IMR-90 (cell line): ENCODE results near the gene DCDC2. TPM values are rescaled to one million over a fixed set of nuclear protein-coding genes. Genes with fewer than 3 reads are reported as not detected.
"Not testable (repeated sequence)": the region's sequence is repeated elsewhere in the genome, so short reads cannot be mapped to it uniquely, and the experiment has no call there.

Experiments used
- ATAC-seq: fragments of 200-7000 bp; cut with Tn5 transposase; 2 replicates; pipeline ENCODE4 v1.9.1; 2020; ENCODE audit warnings: low read depth, mild to moderate bottlenecking, moderate library complexity
- BruUV-seq: library from RNA; stranded (reverse); fragments of 400-500 nt; replicated peaks from 2 replicates; lab custom pipeline; 2021; lab: Mats Ljungman, UMichigan
- CTCF ChIA-PET: fragments of 300-600 bp; formaldehyde crosslinking; extraction: SDS; loops from one replicate; lab custom pipeline; 2021; ENCODE audit warnings: antibody characterized with exemption; lab: Yijun Ruan, JAX
- POLR2A ChIA-PET: fragments of 300-600 bp; sonication (Branson Sonifier 250); formaldehyde crosslinking; loops from one replicate; lab custom pipeline; 2022; ENCODE audit warnings: antibody characterized with exemption; ENCODE audit not compliant: unreplicated experiment; lab: Charles Lee
- DNase-seq: peaks from one replicate; pipeline ENCODE4 v3.0.0; 2013
- H2AFZ ChIP-seq: replicated peaks from 2 replicates; pipeline ENCODE3; 2013; ENCODE audit warnings: low read length, mild to moderate bottlenecking; ENCODE audit not compliant: poor library complexity
- H2AK5ac ChIP-seq: 2 replicates; pipeline ENCODE4 v1.6.1; 2013; ENCODE audit warnings: low read depth, low read length, inconsistent platforms
- H2AK9ac ChIP-seq: replicated peaks from 2 replicates; pipeline ENCODE3; 2013; ENCODE audit warnings: mild to moderate bottlenecking, low read depth, low read length, moderate library complexity; ENCODE audit not compliant: poor library complexity
- H2BK120ac ChIP-seq: 2 replicates; pipeline ENCODE4 v1.6.1; 2013; ENCODE audit warnings: low read depth, low read length, inconsistent platforms
- H2BK15ac ChIP-seq: 3 replicates; pipeline ENCODE4 v1.6.1; 2013; ENCODE audit warnings: low read depth, low read length, inconsistent platforms
- H2BK20ac ChIP-seq: 2 replicates; pipeline ENCODE4 v1.6.1; 2013; ENCODE audit warnings: low read depth, mild to moderate bottlenecking, inconsistent platforms, low read length, moderate library complexity
- H2BK5ac ChIP-seq: 2 replicates; pipeline ENCODE4 v1.6.1; 2013; ENCODE audit warnings: mild to moderate bottlenecking, low read depth, low read length, inconsistent platforms; ENCODE audit not compliant: poor library complexity, severe bottlenecking
- H3K14ac ChIP-seq: replicated peaks from 2 replicates; pipeline ENCODE4 v1.6.1; 2013; ENCODE audit warnings: low read depth, low read length, inconsistent platforms
- H3K18ac ChIP-seq: 2 replicates; pipeline ENCODE4 v1.6.1; 2013; ENCODE audit warnings: low read depth, low read length, control low read depth
- H3K23ac ChIP-seq: 2 replicates; pipeline ENCODE4 v1.6.1; 2013; ENCODE audit warnings: low read depth, low read length, inconsistent platforms
- H3K27ac ChIP-seq: 2 replicates; pipeline ENCODE4 v1.5.1; 2013; ENCODE audit warnings: mild to moderate bottlenecking, control low read depth, low read length; ENCODE audit not compliant: insufficient read depth
- H3K27me3 ChIP-seq: 2 replicates; pipeline ENCODE4 v1.6.1; 2013; ENCODE audit warnings: low read length; ENCODE audit not compliant: control insufficient read depth, insufficient read depth
- H3K36me3 ChIP-seq: 2 replicates; pipeline ENCODE4 v1.6.1; 2013; ENCODE audit warnings: low read length, mixed read lengths; ENCODE audit not compliant: control insufficient read depth, insufficient read depth
- H3K4ac ChIP-seq: 2 replicates; pipeline ENCODE4 v1.6.1; 2013; ENCODE audit warnings: low read depth, low read length, inconsistent platforms
- H3K4me1 ChIP-seq: 2 replicates; pipeline ENCODE4 v1.6.1; 2013; ENCODE audit warnings: low read length, mixed read lengths; ENCODE audit not compliant: control insufficient read depth, insufficient read depth
- H3K4me2 ChIP-seq: 2 replicates; pipeline ENCODE4 v1.6.1; 2013; ENCODE audit warnings: low read depth, mild to moderate bottlenecking, control low read depth, low read length, moderate library complexity
- H3K4me3 ChIP-seq: 2 replicates; pipeline ENCODE4 v1.5.1; 2013; ENCODE audit warnings: low read depth, mild to moderate bottlenecking, control low read depth, low read length, moderate library complexity; ENCODE audit not compliant: insufficient read depth
- H3K56ac ChIP-seq: 2 replicates; pipeline ENCODE4 v1.6.1; 2013; ENCODE audit warnings: low read length, inconsistent platforms; ENCODE audit not compliant: insufficient read depth; ENCODE audit errors: extremely low read depth
- H3K79me1 ChIP-seq, 2 experiments: 2 replicates each; pipeline ENCODE4 v1.6.1; 2013; ENCODE audit warnings: low read length in 2 of 2, inconsistent platforms in 1 of 2, low read depth in 1 of 2
- H3K9ac ChIP-seq: 2 replicates; pipeline ENCODE4 v1.6.1; 2013; ENCODE audit warnings: low read depth, low read length, control low read depth
- H3K9me1 ChIP-seq: 2 replicates; pipeline ENCODE4 v1.6.1; 2013; ENCODE audit warnings: low read length, inconsistent platforms; ENCODE audit not compliant: insufficient read depth
- H3K9me3 ChIP-seq: 2 replicates; pipeline ENCODE4 v1.6.1; 2013; ENCODE audit warnings: low read length; ENCODE audit not compliant: control insufficient read depth, insufficient read depth
- H4K20me1 ChIP-seq: 2 replicates; pipeline ENCODE4 v1.6.1; 2013; ENCODE audit warnings: low read length, inconsistent platforms; ENCODE audit not compliant: insufficient read depth
- H4K5ac ChIP-seq: 2 replicates; pipeline ENCODE4 v1.6.1; 2013; ENCODE audit warnings: mild to moderate bottlenecking, low read depth, low read length, control low read depth
- H4K8ac ChIP-seq, 2 experiments: 2 replicates each; pipeline ENCODE4 v1.6.1; 2013; ENCODE audit warnings: low read depth in 2 of 2, low read length in 2 of 2, control low read depth in 1 of 2, inconsistent platforms in 1 of 2
- H4K91ac ChIP-seq: 2 replicates; pipeline ENCODE4 v1.6.1; 2013; ENCODE audit warnings: low read depth, low read length, inconsistent platforms; ENCODE audit not compliant: insufficient read depth
- WGBS, 2 experiments: methylation state at CpG; one replicate each; pipeline versions ENCODE4 v1.1.5 to v1.1.7; 2013; ENCODE audit warnings: missing lambda C conversion rate in 2 of 2; ENCODE audit not compliant: insufficient read length in 1 of 2; ENCODE audit errors: extremely low coverage in 2 of 2; 5-methylcytosine and 5-hydroxymethylcytosine counted together
- dilution Hi-C: fragments of 300-500 bp; cut with HindIII; formaldehyde crosslinking; loops from one replicate; pipeline ENCODE4 v1.14.3; 2018; ENCODE audit warnings: low sequenced_read_pairs; ENCODE audit not compliant: unreplicated experiment
- in situ Hi-C: fragments of 300-500 bp; cut with MboI; formaldehyde crosslinking; loops from 3 replicates; pipeline ENCODE4 v1.14.3; 2019; ENCODE audit warnings: low sequenced_read_pairs, inconsistent platforms, mixed read lengths
- intact Hi-C: fragments of 100-400 bp; cut with micrococcal nuclease; formaldehyde crosslinking; loops from 2 replicates; pipeline ENCODE4 v1.10.0; 2022
- polyA plus RNA-seq, 3 experiments: library from polyadenylated mRNA; depleted of rRNA; stranded (reverse); fragments of >200 nt; gene quantifications; 2 replicates each; pipeline ENCODE4 v1.2.3, GENCODE V29; 2012; ENCODE audit warnings: low replicate concordance in 1 of 3
- total RNA-seq: library from RNA; depleted of rRNA; stranded (reverse); fragments of >200 nt; gene quantifications from 2 replicates; pipeline ENCODE4 v1.2.3, GENCODE V29; 2012

The DCDC2 gene
- total and polyA plus RNA-seq, 2 of the 4 experiments (the other 2 are of a cell fraction), result not detected

DNA sequence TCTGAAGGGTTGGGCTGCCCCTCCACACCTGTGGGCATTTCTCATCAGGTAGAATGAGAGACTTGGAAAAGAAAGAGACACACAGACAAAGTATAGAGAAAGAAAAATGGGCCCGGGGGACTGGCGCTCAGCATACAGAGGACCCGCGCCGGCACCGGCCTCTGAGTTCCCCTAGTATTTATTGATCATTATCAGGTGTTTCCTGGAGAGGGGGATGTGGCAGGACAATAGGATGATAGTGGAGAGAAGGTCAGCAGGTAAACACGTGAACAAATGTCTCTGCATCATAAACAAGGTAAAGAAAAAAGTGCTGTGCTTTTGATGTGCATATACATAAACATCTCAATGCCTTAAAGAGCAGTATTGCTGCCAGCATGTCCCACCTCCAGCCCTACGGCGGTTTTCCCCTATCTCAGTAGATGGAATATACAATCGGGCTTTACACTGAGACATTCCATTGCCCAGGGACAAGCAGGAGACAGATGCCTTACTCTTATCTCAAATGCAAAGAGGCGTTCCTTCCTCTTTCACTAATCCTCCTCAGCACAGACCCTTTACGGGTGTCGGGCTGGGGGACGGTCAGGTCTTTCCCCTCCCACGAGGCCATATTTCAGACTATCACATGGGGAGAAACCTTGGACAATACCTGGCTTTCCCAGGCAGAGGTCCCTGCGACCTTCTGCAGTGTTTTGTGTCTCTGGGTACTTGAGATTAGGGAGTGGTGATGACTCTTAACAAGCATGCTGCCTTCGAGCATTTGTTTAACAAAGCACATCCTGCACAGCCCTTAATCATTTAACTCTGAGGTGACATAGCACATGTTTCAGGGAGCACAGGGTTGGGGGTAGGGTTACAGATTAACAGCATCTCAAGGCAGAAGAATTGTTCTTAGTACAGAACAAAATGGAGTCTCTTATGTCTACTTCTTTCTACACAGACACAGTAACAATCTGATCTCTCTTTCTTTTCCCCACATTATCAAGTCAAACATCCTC, 42.5 kb upstream of the DCDC2 start:
- H3K18ac ChIP-seq, H3K14ac ChIP-seq, H3K4ac ChIP-seq, H4K5ac ChIP-seq, H3K27me3 ChIP-seq, H3K36me3 ChIP-seq, H2AK9ac ChIP-seq, H3K27ac ChIP-seq, H3K4me3 ChIP-seq, ATAC-seq, H2AK5ac ChIP-seq, H4K91ac ChIP-seq, in situ Hi-C loops, POLR2A ChIA-PET, H4K20me1 ChIP-seq, H3K9ac ChIP-seq, H3K9me3 ChIP-seq, H2AFZ ChIP-seq, H2BK20ac ChIP-seq, CTCF ChIA-PET, BruUV-seq, H2BK15ac ChIP-seq, dilution Hi-C loops, DNase-seq, H2BK5ac ChIP-seq, H3K4me1 ChIP-seq, intact Hi-C loops, H3K56ac ChIP-seq, H3K23ac ChIP-seq, H3K9me1 ChIP-seq, H2BK120ac ChIP-seq: not testable (repeated sequence)
- H3K79me1 ChIP-seq, result peaks cover 9 to 26% of the 10 kb centered on the region in 2 experiments
- H4K8ac ChIP-seq, result 0 out of 4 replicates have a peak overlapping the region, but pooled peaks of 1 of the 2 experiments have one; percentile 15
- H3K4me2 ChIP-seq, result 0 out of 2 replicates have a peak overlapping the region, but pooled peaks have one; percentile 52
- WGBS, 2 experiments, result 20% methylated on average over 1 of the region's 17 CpGs; no CpG with 5 or more reads in 1 of the 2 experiments
